Measurements from ENCODE around the gene UGP2. TPM values are rescaled to one million over a fixed set of nuclear protein-coding genes. Genes with fewer than 3 reads are reported as not detected.
"Not testable (repeated sequence)": the region's sequence is repeated elsewhere in the genome, so short reads cannot be mapped to it uniquely, and the experiment has no call there.

UGP2 gene
- total RNA-seq, 1 experiment from 2014 or later: 55.8 TPM

- no peak overlapping the region for H2AFZ ChIP-seq (ENCODE audit: low read length)
- H3K9me2 ChIP-seq (replicated peaks; ENCODE audit: low read length): no peaks in the 10 kb centered on the region
- no peaks in the 10 kb centered on the region for H3K27me3 ChIP-seq (ENCODE audit: low read length)
- H3K4me3 ChIP-seq (ENCODE audit: low read length): no peak overlapping the region
- no peak overlapping the region for H3K4me2 ChIP-seq (ENCODE audit: low read length)
- intact Hi-C loops (cut with micrococcal nuclease): loop anchor here (1.0 kb wide), 1 partner anchor 46 kb away; no protein-coding TSS in a partner anchor
- 0 out of 2 replicates have a peak, but pooled peaks cover 10% of the 10 kb centered on the region for H4K20me1 ChIP-seq (ENCODE audit: low read length)
- H3K4me1 ChIP-seq (ENCODE audit: insufficient read depth, low read length): peaks cover 27% of the 10 kb centered on the region
- no peaks in the 10 kb centered on the region for H3K9me3 ChIP-seq (ENCODE audit: low read length)
- no peak overlapping the region for H3K27ac ChIP-seq (ENCODE audit: low read length)
- H3F3A ChIP-seq (ENCODE audit: low read length, unreplicated experiment): no peaks in the 10 kb centered on the region
- ATAC-seq (no peak), DNase-seq (no peak)
- ChIA-PET CTCF (no interaction called here), POLR2A (ENCODE audit: unreplicated experiment) (interaction anchor here (0.7 kb wide), 1 partner anchor 87 kb away, joined by 3 read pairs; no protein-coding TSS in a partner anchor)
- TF ChIP-seq EZH2phosphoT487 (IDR thresholded peaks at IDR 0.05; ENCODE audit: borderline replicate concordance, low read length) (no peak), CTCF (conservative IDR thresholded peaks at IDR 0.05; ENCODE audit: low read depth, low read length) (no peak), EZH2 (IDR thresholded peaks at IDR 0.05; ENCODE audit: low read length, unreplicated experiment) (no peak)
- peaks cover 96% of the 10 kb centered on the region for H3K79me2 ChIP-seq (ENCODE audit: low read length)
- BruUV-seq (replicated peaks): no TSS peak
- no peaks in the 10 kb centered on the region for H3K36me3 ChIP-seq (ENCODE audit: low read depth, low read length)
- H3K9ac ChIP-seq (ENCODE audit: low read length): no peak overlapping the region
These were observed 4.8 kb downstream of the UGP2 start for GRCh38 chr2:63846487-63846886.

- H3K4me2 ChIP-seq (ENCODE audit: low read length); BruUV-seq (replicated peaks); CTCF ChIA-PET; DNase-seq; H3K27me3 ChIP-seq (ENCODE audit: low read length); H3K9me3 ChIP-seq (ENCODE audit: low read length); intact Hi-C loops (cut with micrococcal nuclease); ATAC-seq; H3K4me3 ChIP-seq (ENCODE audit: low read length); H3F3A ChIP-seq (ENCODE audit: low read length, unreplicated experiment); H4K20me1 ChIP-seq (ENCODE audit: low read length); H2AFZ ChIP-seq (ENCODE audit: low read length); H3K9me2 ChIP-seq (replicated peaks; ENCODE audit: low read length); H3K9ac ChIP-seq (ENCODE audit: low read length); POLR2A ChIA-PET (ENCODE audit: unreplicated experiment); H3K36me3 ChIP-seq (ENCODE audit: low read depth, low read length); H3K27ac ChIP-seq (ENCODE audit: low read length): not testable (repeated sequence)
- peaks cover 99% of the 10 kb centered on the region for H3K79me2 ChIP-seq (ENCODE audit: low read length)
- peaks cover 27% of the 10 kb centered on the region for H3K4me1 ChIP-seq (ENCODE audit: insufficient read depth, low read length)
These were observed 5.9 kb downstream of the UGP2 start for GRCh38 chr2:63847571-63847970.

DNA sequence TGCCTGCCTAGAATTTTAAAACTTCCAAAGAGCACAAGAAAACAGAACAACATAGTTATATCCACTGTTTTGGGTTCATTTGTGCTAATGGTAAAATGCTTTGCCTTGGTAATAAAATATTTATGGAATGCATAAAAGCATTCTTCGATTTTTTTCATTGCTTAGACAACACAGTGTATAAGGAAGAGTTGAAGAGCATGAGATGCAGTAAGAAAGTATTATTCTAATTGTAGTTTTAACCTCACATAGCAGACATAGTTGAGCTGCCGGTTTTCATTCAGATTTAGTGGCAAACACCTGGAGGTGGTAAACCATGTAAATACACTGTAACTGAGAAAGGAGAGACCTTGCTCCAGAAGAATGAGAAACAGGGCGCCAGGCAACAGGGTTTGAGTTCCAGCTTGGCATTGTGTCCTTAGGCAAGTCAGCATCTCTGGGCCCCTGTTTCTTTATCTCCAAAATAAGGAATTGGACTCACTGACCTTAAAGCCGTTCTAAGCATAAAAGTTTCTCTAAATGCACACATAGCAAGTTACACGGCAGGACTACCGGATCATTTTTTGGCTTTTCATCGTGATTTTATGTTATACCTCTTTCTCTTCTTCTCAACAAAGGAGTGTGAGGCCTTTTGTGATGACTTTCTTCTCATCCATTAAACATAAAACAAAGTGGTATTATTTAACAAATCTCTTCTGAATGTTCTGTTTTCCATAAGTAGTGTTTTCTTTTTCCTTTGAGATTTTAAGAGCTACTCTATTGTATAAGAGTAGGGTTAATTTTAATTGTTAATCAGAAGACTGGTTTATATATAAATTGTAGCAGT lies 7.9 kb downstream of the UGP2 start:
- POLR2A ChIA-PET (ENCODE audit: unreplicated experiment): no interaction called here

More for the DNA sequence above, 7.9 kb downstream of the UGP2 start:
- Histone ChIP-seq H3K4me1 (ENCODE audit: insufficient read depth, low read length) (peaks cover 15% of the 10 kb centered on the region; the same call in 1 of the 2 replicates), H3K79me2 (ENCODE audit: low read length) (peaks cover 98% of the 10 kb centered on the region), H3K4me3 (ENCODE audit: low read length) (no peak overlapping the region), H3K27me3 (ENCODE audit: low read length) (no peaks in the 10 kb centered on the region), H3K27ac (ENCODE audit: low read length) (no peak overlapping the region), H3K4me2 (ENCODE audit: low read length) (no peak overlapping the region), H3K9me3 (ENCODE audit: low read length) (no peaks in the 10 kb centered on the region), H3K36me3 (ENCODE audit: low read depth, low read length) (no peaks in the 10 kb centered on the region), H4K20me1 (ENCODE audit: low read length) (peaks cover 19% of the 10 kb centered on the region), H3F3A (ENCODE audit: low read length, unreplicated experiment) (no peaks in the 10 kb centered on the region), H2AFZ (ENCODE audit: low read length) (no peak overlapping the region), H3K9ac (ENCODE audit: low read length) (no peak overlapping the region), H3K9me2 (replicated peaks; ENCODE audit: low read length) (no peaks in the 10 kb centered on the region)
- ATAC-seq (no peak), DNase-seq (no peak)
- TF ChIP-seq EZH2 (IDR thresholded peaks at IDR 0.05; ENCODE audit: low read length, unreplicated experiment) (no peak), EZH2phosphoT487 (IDR thresholded peaks at IDR 0.05; ENCODE audit: borderline replicate concordance, low read length) (no peak), CTCF (conservative IDR thresholded peaks at IDR 0.05; ENCODE audit: low read depth, low read length) (no peak)
- no TSS peak for BruUV-seq (replicated peaks)
- intact Hi-C loops (cut with micrococcal nuclease): no loop called here
- CTCF ChIA-PET: no interaction called here

Data from PC-3 (cell line).